ENCODE measurements around the gene CCNG2.

- TF ChIP-seq CTCF (IDR thresholded peaks at IDR 0.05; ENCODE audit: low read depth, low read length): no peak
- TF ChIP-seq POLR2A (IDR thresholded peaks at IDR 0.05; ENCODE audit: extremely low read depth, insufficient read length): no peak
These were observed 10.2 kb downstream of the CCNG2 start for GRCh38 chr4:77167173-77167572.

All from NB4 (cell line).